Activated T-helper 2 cell treated with anti-CD3 and anti-CD28 coated beads, Interferon-gamma antibody, Interleukin-2, Interleukin-4, amounts not matched to agents 10 μg/mL and 5 μg/mL and 100 μg/mL, durations not matched to agents 14 hours and 24 hours and 36 hours (primary cell): ENCODE data around the gene TAAR1. TPM values are rescaled to one million over a fixed set of nuclear protein-coding genes. Genes with fewer than 3 reads are reported as not detected.
"Not testable (repeated sequence)": the region's sequence is repeated elsewhere in the genome, so short reads cannot be mapped to it uniquely, and the experiment has no call there.

Experiments
- DNase-seq: peaks from one replicate; pipeline ENCODE4 v3.0.0; 2021; ENCODE audit warnings: low spot score
- H3K27ac Mint-ChIP-seq: one replicate; pipeline ENCODE4 v1.8.0; 2021; ENCODE audit warnings: mixed read lengths
- H3K27me3 Mint-ChIP-seq: one replicate; pipeline ENCODE4 v1.8.0; 2021; ENCODE audit warnings: low read depth, mixed read lengths
- H3K36me3 Mint-ChIP-seq: one replicate; pipeline ENCODE4 v1.8.0; 2021; ENCODE audit warnings: low read depth, mixed read lengths
- H3K4me1 Mint-ChIP-seq: one replicate; pipeline ENCODE4 v1.8.0; 2021; ENCODE audit warnings: low read depth, mixed read lengths
- H3K4me3 Mint-ChIP-seq: one replicate; pipeline ENCODE4 v1.8.0; 2021; ENCODE audit warnings: low read depth, mild to moderate bottlenecking, moderate library complexity, mixed read lengths
- H3K9me3 Mint-ChIP-seq: one replicate; pipeline ENCODE4 v1.8.0; 2021; ENCODE audit warnings: mixed read lengths
- intact Hi-C: fragments of 100-400 bp; cut with micrococcal nuclease; formaldehyde crosslinking; loops from one replicate; pipeline ENCODE4 v1.15.1; 2023
- total RNA-seq: library from RNA; stranded (reverse); gene quantifications from 2 replicates; pipeline ENCODE4 v1.2.3, GENCODE V29; 2022

TAAR1 gene
- total RNA-seq, 1 donor from 2014 or later = not detected

GRCh38 chr6:132679094-132679493 is 20.1 kb upstream of the TAAR1 start:
- Mint-ChIP-seq H3K27me3 (peaks cover 13% of the 10 kb centered on the region), H3K4me1 (peaks cover 31% of the 10 kb centered on the region)
- H3K9me3 Mint-ChIP-seq, H3K36me3 Mint-ChIP-seq, H3K4me3 Mint-ChIP-seq, DNase-seq, intact Hi-C loops, H3K27ac Mint-ChIP-seq: not testable (repeated sequence)

- peaks cover 31% of the 10 kb centered on the region for H3K4me1 Mint-ChIP-seq
- H3K9me3 Mint-ChIP-seq = peaks cover 4% of the 10 kb centered on the region
- intact Hi-C loops = no loop called here
- peaks cover 3% of the 10 kb centered on the region for H3K36me3 Mint-ChIP-seq
- H3K4me3 Mint-ChIP-seq = no peak overlapping the region
- H3K27me3 Mint-ChIP-seq = peaks cover 7% of the 10 kb centered on the region
- H3K27ac Mint-ChIP-seq = no peak overlapping the region
- no peak for DNase-seq
Measured at GRCh38 chr6:132675749-132676148, 16.8 kb upstream of the TAAR1 start.

GRCh38 chr6:132675002-132675401 is 16.0 kb upstream of the TAAR1 start:
- H3K9me3 Mint-ChIP-seq = peaks cover 4% of the 10 kb centered on the region
- DNase-seq = no peak
- H3K4me3 Mint-ChIP-seq = no peak overlapping the region
- peaks cover 3% of the 10 kb centered on the region for H3K36me3 Mint-ChIP-seq
- intact Hi-C loops = no loop called here
- peaks cover 31% of the 10 kb centered on the region for H3K4me1 Mint-ChIP-seq
- no peak overlapping the region for H3K27ac Mint-ChIP-seq
- H3K27me3 Mint-ChIP-seq = peaks cover 8% of the 10 kb centered on the region

GRCh38 chr6:132673376-132674094 is 14.6 kb upstream of the TAAR1 start:
- H3K27me3 Mint-ChIP-seq = peaks cover 14% of the 10 kb centered on the region
- intact Hi-C loops = loop anchor here (5.0 kb wide), 1 partner anchor 139 kb away; the partner anchor contains the start of gene RPS12
- peaks cover 3% of the 10 kb centered on the region for H3K36me3 Mint-ChIP-seq
- H3K4me1 Mint-ChIP-seq = peaks cover 23% of the 10 kb centered on the region
- no peak for DNase-seq
- H3K27ac Mint-ChIP-seq = no peak overlapping the region
- no peak overlapping the region for H3K4me3 Mint-ChIP-seq
- H3K9me3 Mint-ChIP-seq = peaks cover 4% of the 10 kb centered on the region

- intact Hi-C loops = loop anchor here (5.0 kb wide), 1 partner anchor 141 kb away; the partner anchor contains the start of gene RPS12
Measured at GRCh38 chr6:132671295-132671694, 12.3 kb upstream of the TAAR1 start.

GRCh38 chr6:132669690-132670291 is 10.8 kb upstream of the TAAR1 start:
- peaks cover 22% of the 10 kb centered on the region for H3K27me3 Mint-ChIP-seq
- H3K36me3 Mint-ChIP-seq = no peaks in the 10 kb centered on the region
- no peaks in the 10 kb centered on the region for H3K9me3 Mint-ChIP-seq
- intact Hi-C loops = loop anchor here (1.0 to 5.0 kb wide), 3 partner anchors 99 to 143 kb away; partner anchors contain the start of genes RPS12 and SLC18B1
- H3K27ac Mint-ChIP-seq = no peak overlapping the region
- H3K4me3 Mint-ChIP-seq = no peak overlapping the region
- H3K4me1 Mint-ChIP-seq = peaks cover 6% of the 10 kb centered on the region
- DNase-seq = no peak

More at GRCh38 chr6:132671295-132671694, 12.3 kb upstream of the TAAR1 start:
- Mint-ChIP-seq H3K9me3 (no peaks in the 10 kb centered on the region), H3K4me3 (no peak overlapping the region), H3K27ac (no peak overlapping the region), H3K4me1 (peaks cover 16% of the 10 kb centered on the region), H3K36me3 (no peaks in the 10 kb centered on the region), H3K27me3 (peaks cover 21% of the 10 kb centered on the region)
- DNase-seq = no peak

GRCh38 chr6:132666118-132666517 is 7.1 kb upstream of the TAAR1 start:
- Mint-ChIP-seq H3K27me3 (peaks cover 21% of the 10 kb centered on the region), H3K9me3 (no peaks in the 10 kb centered on the region), H3K4me1 (peaks cover 4% of the 10 kb centered on the region), H3K36me3 (no peaks in the 10 kb centered on the region), H3K27ac (no peak overlapping the region), H3K4me3 (no peak overlapping the region)
- intact Hi-C loops = no loop called here
- no peak for DNase-seq

GRCh38 chr6:132664309-132665034 is 5.5 kb upstream of the TAAR1 start:
- Mint-ChIP-seq H3K27me3 (peaks cover 17% of the 10 kb centered on the region), H3K4me1 (no peaks in the 10 kb centered on the region), H3K4me3 (no peak overlapping the region), H3K36me3 (no peaks in the 10 kb centered on the region), H3K27ac (no peak overlapping the region), H3K9me3 (no peaks in the 10 kb centered on the region)
- intact Hi-C loops = no loop called here
- no peak for DNase-seq

- Mint-ChIP-seq H3K27me3 (peaks cover 20% of the 10 kb centered on the region), H3K27ac (no peak overlapping the region), H3K36me3 (no peaks in the 10 kb centered on the region), H3K9me3 (no peaks in the 10 kb centered on the region), H3K4me3 (no peak overlapping the region), H3K4me1 (no peaks in the 10 kb centered on the region)
- no peak for DNase-seq
- intact Hi-C loops = no loop called here
Measured at GRCh38 chr6:132663661-132664060, 4.7 kb upstream of the TAAR1 start.

GRCh38 chr6:132661906-132662305 is 2.9 kb upstream of the TAAR1 start:
- H3K4me1 Mint-ChIP-seq = no peaks in the 10 kb centered on the region
- no peak for DNase-seq
- intact Hi-C loops = no loop called here
- H3K27me3 Mint-ChIP-seq = peaks cover 13% of the 10 kb centered on the region
- no peaks in the 10 kb centered on the region for H3K9me3 Mint-ChIP-seq
- no peaks in the 10 kb centered on the region for H3K36me3 Mint-ChIP-seq
- no peak overlapping the region for H3K27ac Mint-ChIP-seq
- no peak overlapping the region for H3K4me3 Mint-ChIP-seq

- no peak overlapping the region for H3K27ac Mint-ChIP-seq
- intact Hi-C loops = no loop called here
- no peak for DNase-seq
- H3K4me1 Mint-ChIP-seq = peaks cover 5% of the 10 kb centered on the region
- H3K9me3 Mint-ChIP-seq = no peaks in the 10 kb centered on the region
- no peak overlapping the region for H3K4me3 Mint-ChIP-seq
- no peaks in the 10 kb centered on the region for H3K36me3 Mint-ChIP-seq
- H3K27me3 Mint-ChIP-seq = peaks cover 18% of the 10 kb centered on the region
Measured at GRCh38 chr6:132651062-132651461, 7.9 kb downstream of the TAAR1 start.

GRCh38 chr6:132650429-132650828 is 8.6 kb downstream of the TAAR1 start:
- Mint-ChIP-seq H3K27ac (no peak overlapping the region), H3K9me3 (no peaks in the 10 kb centered on the region), H3K4me3 (no peak overlapping the region), H3K27me3 (peaks cover 18% of the 10 kb centered on the region), H3K36me3 (no peaks in the 10 kb centered on the region), H3K4me1 (peaks cover 5% of the 10 kb centered on the region)
- no peak for DNase-seq
- intact Hi-C loops = no loop called here

GRCh38 chr6:132648828-132649227 is 10.2 kb downstream of the TAAR1 start:
- no peak overlapping the region for H3K27ac Mint-ChIP-seq
- peaks cover 17% of the 10 kb centered on the region for H3K27me3 Mint-ChIP-seq
- no peak for DNase-seq
- no peaks in the 10 kb centered on the region for H3K36me3 Mint-ChIP-seq
- no peaks in the 10 kb centered on the region for H3K9me3 Mint-ChIP-seq
- intact Hi-C loops = no loop called here
- peaks cover 5% of the 10 kb centered on the region for H3K4me1 Mint-ChIP-seq
- H3K4me3 Mint-ChIP-seq = no peak overlapping the region
